HG02852 (cell line): ENCODE results near the gene RNH1.

Experiments
- ATAC-seq: cut with Tn5 transposase; IDR thresholded peaks from one replicate; pipeline ENCODE4 v1.9.1; 2021; ENCODE audit warnings: mild to moderate bottlenecking, moderate library complexity; ENCODE audit not compliant: unreplicated experiment

The RNH1 gene

DNA sequence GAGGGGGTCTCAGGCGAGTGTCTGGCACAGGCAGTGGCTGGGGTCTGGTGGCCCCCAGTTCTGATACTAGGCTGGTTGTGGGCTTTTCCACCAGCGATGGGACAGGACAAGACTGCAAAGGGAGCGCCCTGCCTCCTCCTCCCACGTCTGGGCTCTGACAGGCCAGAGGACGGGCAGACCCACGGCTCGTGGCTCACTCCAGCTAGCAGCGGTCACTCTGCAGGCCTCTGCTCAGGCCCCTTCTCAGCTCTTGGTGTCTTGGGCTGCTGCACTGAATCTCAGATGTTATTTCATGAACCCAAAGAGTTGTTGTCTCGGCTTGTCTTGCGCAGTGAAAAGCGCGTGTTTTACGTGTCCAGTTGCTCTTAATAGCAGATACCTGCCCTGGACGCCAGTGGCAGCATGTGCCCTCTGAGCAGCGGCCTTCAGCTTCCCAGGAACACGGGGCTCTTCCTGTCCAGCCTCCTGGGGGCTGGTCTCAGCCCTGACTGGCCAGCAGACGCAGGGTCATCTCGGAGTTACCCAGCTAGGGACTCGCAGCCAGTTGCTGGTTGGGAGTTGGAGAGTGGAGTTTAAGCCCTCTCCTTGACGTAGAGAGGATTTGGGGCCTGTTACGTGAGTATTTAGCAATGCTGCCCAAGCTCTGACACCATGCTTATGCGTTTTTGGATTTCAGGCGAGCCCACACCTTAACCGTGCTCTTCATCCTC lies 47.4 kb downstream of the RNH1 start:
- no peak for ATAC-seq

DNA sequence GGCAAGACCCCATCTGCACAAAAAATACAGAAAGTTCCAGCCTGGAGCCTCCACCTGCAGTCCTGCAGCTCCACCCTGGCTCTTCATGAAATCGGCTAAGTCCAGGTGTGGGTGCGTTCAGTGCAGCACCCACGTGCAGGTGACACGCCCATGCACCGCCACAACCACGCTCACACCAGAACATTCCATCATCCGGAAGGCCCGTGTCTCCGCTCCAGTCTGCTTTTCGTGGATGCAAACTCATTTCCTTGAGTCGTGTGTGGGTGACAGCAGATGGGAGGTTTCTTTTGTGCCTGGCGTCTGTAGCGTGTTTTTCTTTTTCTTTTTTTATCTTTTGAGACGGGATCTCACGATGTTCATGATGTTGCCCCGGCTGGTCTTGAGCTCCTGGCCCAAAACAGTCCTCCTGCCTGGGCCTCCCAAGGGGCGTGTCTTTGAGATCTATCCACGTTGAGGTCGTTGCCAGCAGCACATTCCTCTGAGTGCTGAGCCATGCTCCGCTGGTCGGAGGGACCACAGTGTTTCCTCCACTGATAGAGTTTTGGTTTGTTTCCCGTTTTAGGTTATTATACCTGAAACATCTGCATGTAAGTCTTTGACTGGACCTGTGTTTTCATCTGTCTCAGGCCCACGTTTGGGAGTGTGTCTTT lies 49.8 kb downstream of the RNH1 start:
- ATAC-seq, result no peak

DNA sequence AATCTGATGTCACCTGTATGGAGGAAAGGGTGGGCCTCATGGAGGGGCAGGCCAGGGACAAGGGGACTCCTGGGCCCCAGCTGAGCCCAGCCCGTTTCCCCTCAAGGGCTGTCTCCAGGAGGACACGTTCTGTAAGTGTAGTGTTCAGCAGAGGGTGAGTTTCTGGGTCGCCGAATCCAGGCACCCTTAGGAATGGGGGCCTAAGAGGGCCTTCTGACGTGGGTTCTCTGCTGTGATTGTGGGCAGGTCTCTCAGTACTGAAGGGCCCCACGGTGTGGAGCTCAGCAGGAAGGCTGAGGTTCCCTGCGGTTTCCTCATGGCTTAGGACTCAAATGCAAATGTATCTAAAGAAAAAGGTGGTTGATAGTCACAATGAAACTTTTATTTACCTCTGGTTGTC lies 50.5 kb downstream of the RNH1 start:
- ATAC-seq, result no peak

DNA sequence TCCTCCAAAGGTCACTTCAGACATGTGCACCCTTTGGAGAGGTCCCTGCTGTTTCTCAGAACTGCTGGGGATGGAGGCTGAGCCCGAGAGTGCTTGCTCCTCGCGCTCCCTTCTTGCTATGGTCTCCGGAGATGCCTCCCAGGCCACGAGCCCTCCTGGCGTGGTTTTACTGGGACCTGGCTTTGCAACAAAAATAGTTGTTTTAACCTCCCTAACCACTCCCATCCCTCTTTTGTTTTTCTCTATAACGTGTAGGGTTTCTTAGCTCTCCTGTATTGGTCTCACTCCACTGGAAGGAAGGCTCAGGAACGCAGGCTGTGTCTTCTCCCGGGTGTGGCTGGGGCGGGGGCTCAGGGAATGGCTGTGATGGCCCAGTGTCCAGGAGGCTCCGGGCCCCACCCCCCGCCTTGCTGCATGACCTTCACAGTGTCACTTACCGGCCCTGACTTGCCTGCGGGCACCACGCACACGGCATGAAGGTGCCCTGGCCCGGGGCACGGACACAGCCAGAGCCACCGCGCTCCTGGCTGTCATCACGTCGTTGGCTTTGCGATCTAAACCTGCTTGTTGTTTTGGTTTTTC lies 51.4 kb downstream of the RNH1 start:
- no peak for ATAC-seq

DNA sequence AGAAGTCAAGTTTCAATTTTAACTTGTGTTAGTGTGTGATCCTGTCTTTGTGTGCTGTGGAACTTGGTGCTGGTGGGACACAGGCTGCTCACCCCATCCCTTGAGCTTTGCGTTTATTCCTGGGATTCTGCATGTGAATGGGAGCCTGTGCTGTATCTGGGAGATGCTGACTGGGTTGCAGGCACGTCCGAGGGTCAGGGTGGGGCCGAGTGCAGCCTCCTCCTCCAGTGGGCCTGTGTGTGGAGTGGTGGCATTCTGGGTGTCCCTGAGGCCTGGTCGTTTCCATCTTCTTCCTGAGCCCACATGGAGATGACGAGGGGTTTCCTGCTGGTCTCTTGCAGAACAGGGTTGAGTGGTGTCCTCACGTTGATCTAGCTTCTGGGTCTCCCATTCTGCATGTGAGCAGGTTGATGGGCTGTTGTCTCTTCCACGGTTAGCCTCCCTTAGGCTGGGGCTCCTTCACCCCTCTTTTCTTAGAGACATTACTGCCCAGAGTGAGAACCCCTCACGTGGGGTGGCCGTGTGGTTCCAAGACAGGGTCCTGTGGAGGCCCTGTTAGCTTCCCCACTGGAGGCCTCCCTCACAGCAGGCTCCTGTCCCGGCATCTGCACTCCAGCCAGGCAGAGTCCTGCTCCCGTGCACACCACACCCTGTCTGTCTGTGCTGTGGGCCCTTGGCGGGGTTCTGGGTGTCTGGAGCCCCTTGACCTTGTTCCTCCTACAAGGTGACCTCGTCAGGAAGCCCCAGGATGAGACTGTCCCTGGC lies 52.1 kb downstream of the RNH1 start:
- no peak for ATAC-seq

DNA sequence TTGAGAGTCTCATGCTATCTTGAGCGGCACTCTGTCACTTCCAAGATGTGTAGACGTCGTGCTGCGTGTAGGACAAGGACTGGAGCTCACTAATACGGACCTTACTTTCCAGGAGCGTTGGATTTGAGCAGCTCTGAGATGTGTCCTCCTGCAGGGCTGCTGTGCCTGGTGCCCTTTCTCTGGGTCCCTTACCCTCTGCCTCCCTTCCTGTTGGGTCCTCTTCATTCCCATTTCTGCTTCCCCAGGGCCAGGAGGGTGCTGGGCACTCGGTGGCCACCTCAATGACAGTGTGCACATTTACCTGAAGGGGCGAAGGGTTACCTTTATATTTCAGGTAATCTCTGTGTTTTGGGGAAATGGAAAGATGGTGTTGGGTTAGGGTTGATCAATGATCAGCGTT lies 53.0 kb downstream of the RNH1 start:
- no peak for ATAC-seq

DNA sequence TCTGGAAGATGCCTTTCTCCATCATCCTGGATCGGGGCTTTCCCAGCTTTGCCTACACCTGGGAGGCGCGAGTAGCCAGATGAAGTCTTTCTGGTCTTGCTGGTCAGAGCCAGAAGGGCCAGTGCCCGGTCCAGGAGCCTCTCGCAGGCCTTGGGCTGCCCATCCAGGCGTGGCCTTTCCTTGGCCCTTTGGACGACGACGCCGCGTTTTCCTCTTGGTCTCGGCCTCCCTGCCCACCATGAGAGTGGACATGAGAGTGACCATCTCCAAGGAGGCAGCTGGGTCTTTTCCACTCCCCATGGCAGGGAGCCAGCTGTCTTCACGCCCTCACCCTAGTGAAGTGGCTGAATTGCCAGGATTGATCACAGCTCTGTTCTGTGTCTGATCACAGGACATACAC lies 53.5 kb downstream of the RNH1 start:
- ATAC-seq, result no peak

DNA sequence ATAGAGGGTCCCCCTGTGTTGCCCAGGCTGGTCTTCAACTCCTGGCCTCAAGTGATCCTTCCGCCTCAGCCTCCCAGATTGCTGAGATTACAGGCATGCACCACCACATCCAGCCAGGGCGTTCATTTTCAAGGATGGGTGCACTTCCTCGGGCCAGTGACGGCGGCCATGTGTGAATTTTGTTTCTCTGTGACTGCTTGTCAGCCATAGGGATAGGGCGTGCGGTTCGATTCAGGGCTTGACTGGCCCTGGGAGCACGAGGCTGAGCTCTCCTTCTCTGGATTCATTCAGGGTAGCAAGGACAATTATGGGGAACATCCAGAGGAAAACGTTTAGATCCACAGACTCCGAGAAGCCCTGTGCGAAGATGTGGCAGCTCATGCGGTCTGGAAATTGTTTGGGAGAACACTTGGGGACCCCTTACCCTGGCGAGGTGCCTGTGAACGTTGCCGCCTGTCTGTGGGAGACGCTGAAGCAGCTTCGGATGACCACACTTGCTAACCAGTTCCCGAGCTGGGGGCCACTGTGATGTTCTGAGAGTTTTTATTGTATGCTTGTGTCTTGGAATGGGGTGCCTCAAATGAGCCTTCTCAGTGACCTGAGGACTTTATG lies 54.0 kb downstream of the RNH1 start:
- no peak for ATAC-seq

DNA sequence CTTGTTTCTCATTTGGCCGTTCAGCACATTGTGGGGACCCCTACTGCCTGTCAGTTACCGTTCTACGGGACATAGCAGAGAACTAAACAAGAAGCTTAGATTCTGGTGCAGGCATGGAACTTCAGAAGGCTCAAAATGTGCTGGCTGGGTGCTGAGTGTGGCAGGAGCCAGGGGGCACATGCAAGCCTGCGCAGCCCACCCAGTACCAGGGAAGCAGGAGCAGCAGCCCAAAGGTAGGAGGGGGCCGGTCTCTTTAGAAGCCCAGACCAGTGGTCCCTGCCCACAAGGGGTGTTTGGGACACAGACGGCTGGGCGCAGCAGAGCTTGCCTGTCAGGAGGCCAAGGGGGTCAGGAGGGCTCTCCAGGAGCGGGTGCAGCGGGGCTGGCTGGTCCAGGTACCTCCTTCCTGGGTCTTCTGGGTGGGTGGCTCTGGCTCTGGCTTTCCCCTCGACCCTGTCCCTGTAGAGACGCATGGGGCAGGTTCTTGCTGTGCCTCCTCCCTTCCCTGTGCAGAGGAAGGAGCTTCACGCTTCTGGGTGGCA lies 54.8 kb downstream of the RNH1 start:
- no peak for ATAC-seq

DNA sequence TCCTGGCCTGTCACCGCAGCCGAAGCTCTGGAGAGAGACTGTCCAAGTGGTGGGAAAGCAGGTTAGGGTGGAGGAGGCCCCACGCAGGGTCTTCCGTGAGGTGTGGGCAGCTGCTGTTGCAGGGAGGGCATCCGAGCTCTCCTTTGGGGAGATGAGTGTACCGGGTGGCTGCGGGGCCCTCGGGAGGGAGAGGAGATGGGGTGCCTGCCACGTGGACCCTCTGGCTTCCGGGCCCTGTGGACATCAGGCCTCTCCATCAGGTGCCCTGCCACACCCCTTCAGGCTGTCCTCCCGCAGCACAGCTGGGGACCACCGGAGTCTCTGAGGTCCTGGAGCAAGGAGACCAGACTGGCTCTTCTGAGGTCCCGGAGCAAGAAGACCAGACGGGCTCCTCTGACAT lies 55.3 kb downstream of the RNH1 start:
- ATAC-seq, result no peak

DNA sequence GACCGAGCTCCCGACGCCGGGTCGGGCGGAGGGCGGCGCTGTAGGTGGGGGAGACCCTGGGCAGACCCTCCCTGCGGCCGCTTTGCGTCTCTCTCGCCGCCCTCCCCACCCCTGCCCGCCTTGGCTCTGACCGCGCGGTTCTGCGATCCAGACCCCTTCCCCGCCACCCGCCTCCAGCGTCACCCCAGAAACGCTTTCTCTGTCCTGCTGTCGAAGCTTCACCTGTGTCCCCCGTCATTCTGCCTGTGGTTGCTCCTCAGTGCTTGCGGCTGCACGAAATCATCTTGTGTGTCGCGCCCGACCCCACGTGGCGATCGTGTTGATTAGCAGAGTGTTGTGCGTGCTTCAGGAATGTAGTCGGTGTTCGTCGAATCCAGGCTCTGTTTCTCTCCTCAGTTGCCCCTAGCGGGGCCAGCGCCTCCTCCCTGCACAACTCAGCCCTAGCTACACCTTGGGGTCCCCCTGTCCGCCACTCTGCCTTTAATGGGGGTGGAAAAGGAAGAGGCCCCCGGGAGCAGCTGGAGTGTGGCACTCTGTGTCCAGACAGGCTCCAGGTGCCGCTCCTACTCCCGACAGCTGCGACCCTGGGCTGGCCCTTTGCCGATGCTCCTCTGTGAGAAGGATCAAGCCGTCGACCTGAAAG lies 56.1 kb downstream of the RNH1 start:
- peak; percentile 4 for ATAC-seq

DNA sequence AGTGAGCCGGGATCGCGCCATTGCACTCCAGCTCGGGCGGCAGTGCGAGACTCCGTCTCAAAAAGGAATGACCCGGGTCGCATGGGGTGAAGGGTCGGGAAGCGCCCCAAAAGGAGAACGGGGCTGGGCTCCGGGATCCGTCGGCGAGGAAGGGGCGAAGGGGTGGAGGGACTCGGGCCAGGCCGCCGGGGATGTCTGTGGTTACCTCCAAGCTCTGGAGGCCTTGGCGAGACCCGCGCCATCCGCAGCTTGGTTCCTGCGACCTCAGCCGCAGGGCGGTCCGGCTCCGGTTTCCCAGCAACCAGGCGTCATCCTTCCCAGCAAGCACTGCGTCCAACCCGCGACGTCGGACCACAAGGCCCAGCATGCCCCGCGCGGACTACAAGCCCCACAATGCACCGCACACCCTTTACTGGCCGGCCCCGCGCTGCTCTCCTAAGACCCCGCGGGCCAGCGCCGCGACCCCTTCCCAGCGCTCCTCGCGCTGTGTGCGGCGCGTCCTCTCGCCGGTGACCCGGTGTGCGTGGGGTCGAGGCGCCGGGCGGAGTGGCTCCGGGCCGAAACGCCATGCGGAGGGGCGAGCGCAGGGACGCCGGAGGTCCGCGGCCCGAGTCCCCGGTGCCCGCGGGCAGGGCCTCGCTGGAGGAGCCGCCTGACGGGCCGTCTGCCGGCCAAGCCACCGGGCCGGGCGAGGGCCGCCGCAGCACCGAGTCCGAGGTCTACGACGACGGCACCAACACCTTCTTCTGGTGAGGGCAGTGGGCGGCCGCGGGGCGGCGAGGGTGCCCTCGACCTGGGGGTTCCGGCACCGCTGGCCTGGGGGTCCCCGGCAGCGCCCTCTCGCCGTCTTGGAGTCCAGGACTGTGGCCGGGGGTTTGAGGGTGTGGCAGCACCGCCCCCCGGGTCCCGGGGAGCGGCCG lies 56.9 kb downstream of the RNH1 start, which contains the start of gene PTDSS2:
Gene PTDSS2, plus strand, starts transcription at position 391 of the 920 bp plus-strand sequence. Its CDS starts 177 bp downstream, at position 568.
- peak; percentile 81 for ATAC-seq

DNA sequence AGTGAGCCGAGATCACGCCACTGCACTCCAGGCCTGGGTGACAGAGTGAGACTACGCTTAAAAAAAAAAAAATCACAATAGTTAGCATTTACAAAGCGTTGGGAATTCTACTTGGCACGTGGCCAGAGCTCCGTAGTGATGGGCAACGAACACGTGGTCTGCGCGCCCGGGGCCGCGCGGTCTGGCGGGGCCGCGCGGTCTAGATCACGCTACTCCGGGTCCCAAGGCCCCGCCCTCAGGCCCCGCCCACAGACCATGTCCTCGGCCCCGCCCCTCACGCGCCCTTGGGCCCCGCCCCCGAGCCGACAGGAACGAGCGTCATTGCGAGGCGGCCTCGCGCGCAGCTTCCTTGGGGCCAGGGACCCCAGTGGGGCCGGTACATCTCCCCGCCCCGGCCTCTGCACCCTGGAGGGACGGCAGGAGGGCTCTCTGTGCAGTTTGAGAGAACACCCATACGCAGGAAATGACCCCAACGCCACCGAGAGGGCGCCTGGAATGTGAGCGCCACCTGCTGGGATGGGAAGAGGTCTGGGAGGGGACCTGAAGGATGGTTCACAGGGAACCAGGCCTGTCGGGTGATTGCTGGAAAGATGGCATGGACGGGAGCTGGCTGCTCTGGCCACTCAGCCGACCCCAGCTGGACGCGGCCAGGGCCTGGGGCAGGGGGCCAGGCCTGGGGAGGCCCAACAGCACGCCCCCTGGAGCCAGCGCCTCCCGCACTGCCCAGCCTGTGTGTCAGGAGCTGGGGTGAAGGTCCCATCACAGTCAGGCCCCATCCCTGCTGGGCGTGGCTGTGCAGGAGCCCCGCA lies 58.9 kb downstream of the RNH1 start:
- ATAC-seq, result peak; percentile 39

DNA sequence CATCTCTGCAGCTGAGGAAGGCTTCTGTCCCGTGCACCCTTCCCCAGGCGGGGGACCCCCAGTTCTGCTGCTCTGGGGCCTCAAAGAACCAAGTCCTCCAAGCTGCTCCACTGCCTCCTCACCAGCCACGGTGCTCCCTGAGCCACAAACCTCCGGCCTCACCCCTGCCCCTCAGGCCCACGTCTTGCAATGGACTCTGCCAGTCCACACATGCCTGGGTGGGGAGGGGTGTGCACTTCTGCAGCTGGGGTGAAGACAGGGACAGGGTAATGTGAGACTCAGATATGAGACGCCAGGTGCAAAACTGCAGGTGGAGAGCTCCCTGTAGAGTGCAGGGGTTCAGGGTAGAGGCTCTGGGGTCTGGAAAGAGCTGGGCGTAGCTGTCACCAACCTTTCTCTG lies 60.2 kb downstream of the RNH1 start:
- ATAC-seq, result no peak

DNA sequence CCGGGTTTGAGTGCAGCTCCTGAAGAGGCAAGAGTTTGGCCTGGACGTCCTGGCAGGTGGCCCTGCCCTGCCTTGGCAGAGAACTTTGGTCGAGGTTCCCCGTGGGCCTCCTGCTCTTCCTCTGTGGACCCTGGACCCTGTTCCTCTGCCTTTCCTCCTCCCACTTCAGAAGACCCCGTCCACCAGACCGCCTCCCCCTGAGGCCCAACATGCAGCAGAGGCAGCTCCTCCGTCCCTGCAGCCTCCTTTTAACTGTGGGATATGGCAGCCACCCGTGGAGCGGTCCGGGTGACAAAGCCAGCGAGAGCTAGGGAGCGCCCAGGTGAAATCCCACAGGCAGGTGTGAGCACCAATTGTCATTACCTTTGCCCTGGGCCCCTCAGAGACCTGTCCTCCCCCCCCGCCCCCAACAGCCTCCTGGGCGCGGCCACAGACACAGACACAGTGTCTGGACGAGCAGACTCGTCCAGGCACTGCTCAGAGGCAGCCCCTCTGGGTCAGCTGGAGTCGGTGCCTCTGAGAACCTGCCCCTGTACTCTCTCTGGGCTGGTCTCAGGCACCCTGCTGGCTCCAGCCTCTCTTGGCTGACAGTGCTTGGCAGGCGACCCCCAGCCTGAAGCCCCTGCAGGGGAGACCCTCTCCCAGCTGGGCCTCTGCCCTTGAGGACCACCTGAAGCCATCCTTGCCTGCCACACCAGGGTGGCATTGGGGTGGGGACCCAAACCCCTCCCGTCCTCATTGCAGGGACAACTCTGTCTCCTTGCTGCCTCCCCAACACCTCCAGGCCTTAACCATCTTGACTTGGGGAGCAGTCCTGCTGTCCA lies 61.1 kb downstream of the RNH1 start:
- ATAC-seq, result no peak
